SKM-1 (cell line): ENCODE data around the gene TSPAN31.
"Not testable (repeated sequence)": the region's sequence is repeated elsewhere in the genome, so short reads cannot be mapped to it uniquely, and the experiment has no call there.

Experiments used
- DNase-seq: peaks from one replicate; lab custom pipeline; 2025; ENCODE audit not compliant: unreplicated experiment; lab: John Stamatoyannopoulos, UW

The TSPAN31 gene

GRCh38 chr12:57721846-57722608 lies 22.8 kb upstream of the TSPAN31 start:
- DNase-seq = not testable (repeated sequence)

- DNase-seq = no peak
These were observed 21.9 kb upstream of the TSPAN31 start for GRCh38 chr12:57722716-57723629.

- no peak for DNase-seq
These were observed 21.2 kb upstream of the TSPAN31 start for GRCh38 chr12:57723630-57723962.

GRCh38 chr12:57724003-57724935 lies 20.6 kb upstream of the TSPAN31 start:
- no peak for DNase-seq

- DNase-seq = no peak
These were observed 19.7 kb upstream of the TSPAN31 start for GRCh38 chr12:57724936-57725740.

- no peak for DNase-seq
These were observed 19.0 kb upstream of the TSPAN31 start for GRCh38 chr12:57725851-57726150.

GRCh38 chr12:57726151-57726883 lies 18.5 kb upstream of the TSPAN31 start:
- DNase-seq = no peak

GRCh38 chr12:57726884-57727757 lies 17.7 kb upstream of the TSPAN31 start:
- no peak for DNase-seq

GRCh38 chr12:57727758-57728395 lies 17.0 kb upstream of the TSPAN31 start:
- DNase-seq = no peak

GRCh38 chr12:57729321-57729844 lies 15.5 kb upstream of the TSPAN31 start:
- no peak for DNase-seq

GRCh38 chr12:57730336-57731067 lies 14.3 kb upstream of the TSPAN31 start:
- DNase-seq = no peak

- no peak for DNase-seq
These were observed 13.3 kb upstream of the TSPAN31 start for GRCh38 chr12:57731411-57732080.

GRCh38 chr12:57732270-57732669 lies 12.6 kb upstream of the TSPAN31 start:
- no peak for DNase-seq

GRCh38 chr12:57732726-57733593 lies 11.9 kb upstream of the TSPAN31 start:
- DNase-seq = no peak

GRCh38 chr12:57733928-57734327 lies 10.9 kb upstream of the TSPAN31 start:
- no peak for DNase-seq

GRCh38 chr12:57734591-57734990 lies 10.2 kb upstream of the TSPAN31 start:
- no peak for DNase-seq
